Activated CD4-positive, alpha-beta memory T cell treated with anti-CD3 and anti-CD28 coated beads, Interleukin-2, amount 10 ng/mL, durations not matched to agents 7 days and 5 days (primary cell): ENCODE results near the gene GTF3C5. TPM values are rescaled to one million over a fixed set of nuclear protein-coding genes. Genes with fewer than 3 reads are reported as not detected.
"Not testable (repeated sequence)": the region's sequence is repeated elsewhere in the genome, so short reads cannot be mapped to it uniquely, and the experiment has no call there.

Experiments
- CTCF ChIA-PET: fragments of 350-600 bp; sonication (Branson Sonifier 250); formaldehyde crosslinking; loops from one replicate; lab custom pipeline; 2021; ENCODE audit warnings: antibody characterized with exemption, inconsistent platforms; lab: Charles Lee
- POLR2A ChIA-PET: fragments of 350-600 bp; sonication (Branson Sonifier 250); formaldehyde crosslinking; loops from one replicate; lab custom pipeline; 2021; ENCODE audit warnings: antibody characterized with exemption; lab: Charles Lee
- DNase-seq: peaks from one replicate; pipeline ENCODE4 v3.0.0-alpha.2; 2020
- H3K27ac Mint-ChIP-seq: one replicate; pipeline ENCODE4 v1.8.0; 2021; ENCODE audit warnings: mild to moderate bottlenecking, mixed read lengths
- H3K27me3 Mint-ChIP-seq: one replicate; pipeline ENCODE4 v1.8.0; 2021; ENCODE audit warnings: mixed read lengths
- H3K36me3 Mint-ChIP-seq: one replicate; pipeline ENCODE4 v1.8.0; 2021; ENCODE audit warnings: low read depth, mixed read lengths
- H3K4me1 Mint-ChIP-seq: one replicate; pipeline ENCODE4 v1.8.0; 2021; ENCODE audit warnings: mixed read lengths
- H3K4me3 Mint-ChIP-seq: one replicate; pipeline ENCODE4 v1.8.0; 2021; ENCODE audit warnings: mild to moderate bottlenecking, mixed read lengths
- H3K9me3 Mint-ChIP-seq: one replicate; pipeline ENCODE4 v1.8.0; 2021; ENCODE audit warnings: mixed read lengths
- total RNA-seq, 2 experiments: library from RNA; stranded (reverse); gene quantifications; one replicate each; pipeline ENCODE4 v1.2.3, GENCODE V29; 2021

Gene GTF3C5
- total RNA-seq, 2 experiments from 2014 or later = 66.8 to 67.3 TPM

DNA sequence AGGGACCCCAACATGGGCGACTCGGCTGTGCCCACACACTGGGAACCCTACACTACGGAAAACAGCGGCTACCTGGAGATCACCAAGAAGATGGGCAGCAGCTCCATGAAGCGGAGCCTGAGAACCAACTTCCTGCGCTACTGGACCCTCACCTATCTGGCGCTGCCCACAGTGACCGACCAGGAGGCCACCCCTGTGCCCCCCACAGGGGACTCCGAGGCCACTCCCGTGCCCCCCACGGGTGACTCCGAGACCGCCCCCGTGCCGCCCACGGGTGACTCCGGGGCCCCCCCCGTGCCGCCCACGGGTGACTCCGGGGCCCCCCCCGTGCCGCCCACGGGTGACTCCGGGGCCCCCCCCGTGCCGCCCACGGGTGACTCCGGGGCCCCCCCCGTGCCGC, 40.2 kb downstream of the GTF3C5 start:
- H3K27me3 Mint-ChIP-seq, H3K9me3 Mint-ChIP-seq, H3K27ac Mint-ChIP-seq, H3K4me3 Mint-ChIP-seq, POLR2A ChIA-PET, DNase-seq, CTCF ChIA-PET, H3K4me1 Mint-ChIP-seq, H3K36me3 Mint-ChIP-seq: not testable (repeated sequence)

DNA sequence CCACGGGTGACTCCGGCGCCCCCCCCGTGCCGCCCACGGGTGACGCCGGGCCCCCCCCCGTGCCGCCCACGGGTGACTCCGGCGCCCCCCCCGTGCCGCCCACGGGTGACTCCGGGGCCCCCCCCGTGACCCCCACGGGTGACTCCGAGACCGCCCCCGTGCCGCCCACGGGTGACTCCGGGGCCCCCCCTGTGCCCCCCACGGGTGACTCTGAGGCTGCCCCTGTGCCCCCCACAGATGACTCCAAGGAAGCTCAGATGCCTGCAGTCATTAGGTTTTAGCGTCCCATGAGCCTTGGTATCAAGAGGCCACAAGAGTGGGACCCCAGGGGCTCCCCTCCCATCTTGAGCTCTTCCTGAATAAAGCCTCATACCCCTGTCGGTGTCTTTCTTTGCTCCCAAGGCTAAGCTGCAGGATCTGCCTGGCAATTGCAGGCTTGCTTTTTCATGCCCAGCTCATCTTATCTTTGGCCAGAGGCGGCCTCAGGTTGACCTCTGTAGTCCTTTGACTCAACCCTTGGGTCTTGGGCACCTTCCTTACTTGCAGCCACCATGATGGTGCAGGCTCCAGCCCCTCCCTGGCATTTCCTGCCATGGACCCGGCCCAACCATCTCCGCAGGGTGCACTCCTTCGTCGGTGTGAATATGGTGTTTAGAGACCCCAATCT, 40.8 kb downstream of the GTF3C5 start:
- Mint-ChIP-seq H3K4me1 (no peaks in the 10 kb centered on the region), H3K4me3 (no peak overlapping the region), H3K36me3 (no peaks in the 10 kb centered on the region), H3K27me3 (peaks cover 5% of the 10 kb centered on the region), H3K27ac (no peak overlapping the region), H3K9me3 (no peaks in the 10 kb centered on the region)
- POLR2A ChIA-PET = no interaction called here
- no peak for DNase-seq
- CTCF ChIA-PET = no interaction called here

DNA sequence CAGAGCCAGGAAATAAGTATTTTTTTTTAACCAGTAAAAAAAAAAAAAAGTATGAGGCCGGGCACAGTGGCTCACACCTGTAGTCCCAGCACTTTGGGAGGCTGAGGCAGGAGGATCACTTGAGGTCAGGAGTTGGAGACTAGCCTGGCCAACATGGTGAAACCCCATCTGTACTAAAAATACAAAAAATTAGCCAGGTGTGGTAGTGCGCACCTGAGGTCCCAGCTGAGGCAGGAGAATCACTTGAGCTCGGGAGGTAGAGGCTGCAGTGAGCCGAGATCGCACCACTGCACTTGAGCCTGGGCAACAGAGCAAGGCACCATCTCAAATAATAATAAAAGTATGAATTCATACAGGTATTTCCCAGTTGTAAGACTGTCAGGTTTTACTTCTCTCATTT, 41.4 kb downstream of the GTF3C5 start:
- CTCF ChIA-PET, DNase-seq, POLR2A ChIA-PET, H3K9me3 Mint-ChIP-seq, H3K36me3 Mint-ChIP-seq, H3K4me1 Mint-ChIP-seq, H3K27me3 Mint-ChIP-seq, H3K4me3 Mint-ChIP-seq, H3K27ac Mint-ChIP-seq: not testable (repeated sequence)

DNA sequence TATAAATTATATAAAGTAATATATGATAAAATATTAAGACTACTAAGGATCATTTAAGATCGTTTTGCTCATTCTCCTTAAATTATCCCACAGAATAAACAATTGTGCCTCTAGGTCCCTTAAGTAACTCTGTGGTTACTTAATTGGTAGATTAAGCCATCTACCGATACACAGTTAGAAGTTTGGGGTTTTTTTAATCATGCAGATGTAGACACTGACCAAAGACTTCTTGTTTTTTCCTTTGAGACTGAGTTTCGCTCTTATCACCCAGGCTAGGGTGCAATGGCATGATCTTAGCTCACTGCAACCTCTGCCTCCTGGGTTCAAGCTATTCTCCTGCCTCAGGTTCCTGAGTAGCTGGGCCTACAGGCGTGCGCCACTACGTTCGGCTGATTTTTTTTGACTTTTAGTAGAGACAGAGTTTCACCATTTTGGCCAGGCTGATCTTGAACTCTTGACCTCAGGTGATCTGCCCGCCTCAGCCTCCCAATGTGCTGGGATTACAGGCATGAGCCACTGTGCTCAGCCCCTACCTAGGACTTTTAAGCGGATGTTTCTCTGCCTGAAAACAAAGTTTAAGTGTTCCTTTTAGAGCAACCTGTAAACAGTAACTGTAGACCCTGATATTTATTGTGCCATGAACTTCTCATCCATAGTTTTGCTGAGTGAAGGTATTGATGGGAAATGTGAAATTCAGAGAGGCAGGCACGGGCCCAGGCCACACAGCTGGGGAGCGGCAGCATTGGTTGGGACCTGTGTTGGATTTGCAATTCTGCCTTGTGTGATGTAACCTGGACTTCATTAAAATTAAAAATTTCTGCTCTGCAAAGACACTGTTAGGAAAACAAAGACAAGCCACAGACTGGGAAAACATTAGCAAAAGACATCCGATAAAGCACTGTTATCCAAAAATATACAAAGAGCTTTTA, 42.6 kb downstream of the GTF3C5 start:
- DNase-seq = no peak
- Mint-ChIP-seq H3K4me3 (no peak overlapping the region), H3K36me3 (no peaks in the 10 kb centered on the region), H3K27me3 (peaks cover 7% of the 10 kb centered on the region), H3K4me1 (no peaks in the 10 kb centered on the region), H3K27ac (no peak overlapping the region), H3K9me3 (no peaks in the 10 kb centered on the region)
- CTCF ChIA-PET = no interaction called here
- POLR2A ChIA-PET = interaction anchor here (1.6 kb wide), 1 partner anchor 43 kb away, joined by 4 read pairs; no protein-coding TSS in a partner anchor

DNA sequence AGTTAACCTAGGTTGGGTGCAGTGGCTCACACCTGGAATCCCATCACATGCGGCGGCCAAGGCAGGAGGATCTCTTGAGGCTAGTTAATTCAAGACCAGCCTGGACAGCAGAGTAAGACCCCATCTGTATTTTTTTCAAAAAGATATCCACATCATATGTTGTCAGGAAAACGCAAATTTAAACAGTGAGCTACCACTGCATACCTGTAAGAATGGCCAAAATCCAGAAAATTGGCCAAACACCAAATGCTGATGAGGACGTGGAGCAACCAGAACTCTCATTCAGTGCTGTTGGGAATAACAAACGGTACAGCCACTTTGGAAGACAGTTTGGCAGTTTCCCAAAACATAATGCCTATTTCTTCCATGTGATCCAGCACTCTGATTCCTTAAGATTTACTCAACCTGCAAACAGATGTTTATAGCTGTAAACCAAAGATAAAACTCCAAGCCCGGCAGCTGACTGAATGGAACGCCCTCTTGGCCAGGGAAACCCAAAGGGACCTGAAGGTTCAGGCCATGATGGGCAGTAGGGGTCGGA, 43.4 kb downstream of the GTF3C5 start:
- CTCF ChIA-PET = interaction anchor here (0.5 to 1.1 kb wide), 2 partner anchors 51 to 127 kb away, joined by 5 to 7 read pairs; no protein-coding TSS in a partner anchor
- Mint-ChIP-seq H3K4me3 (no peak overlapping the region), H3K27me3 (peaks cover 11% of the 10 kb centered on the region), H3K4me1 (no peaks in the 10 kb centered on the region), H3K27ac (no peak overlapping the region), H3K36me3 (no peaks in the 10 kb centered on the region), H3K9me3 (no peaks in the 10 kb centered on the region)
- DNase-seq = no peak
- POLR2A ChIA-PET = interaction anchor here (1.6 kb wide), 1 partner anchor 44 kb away, joined by 4 read pairs; no protein-coding TSS in a partner anchor

DNA sequence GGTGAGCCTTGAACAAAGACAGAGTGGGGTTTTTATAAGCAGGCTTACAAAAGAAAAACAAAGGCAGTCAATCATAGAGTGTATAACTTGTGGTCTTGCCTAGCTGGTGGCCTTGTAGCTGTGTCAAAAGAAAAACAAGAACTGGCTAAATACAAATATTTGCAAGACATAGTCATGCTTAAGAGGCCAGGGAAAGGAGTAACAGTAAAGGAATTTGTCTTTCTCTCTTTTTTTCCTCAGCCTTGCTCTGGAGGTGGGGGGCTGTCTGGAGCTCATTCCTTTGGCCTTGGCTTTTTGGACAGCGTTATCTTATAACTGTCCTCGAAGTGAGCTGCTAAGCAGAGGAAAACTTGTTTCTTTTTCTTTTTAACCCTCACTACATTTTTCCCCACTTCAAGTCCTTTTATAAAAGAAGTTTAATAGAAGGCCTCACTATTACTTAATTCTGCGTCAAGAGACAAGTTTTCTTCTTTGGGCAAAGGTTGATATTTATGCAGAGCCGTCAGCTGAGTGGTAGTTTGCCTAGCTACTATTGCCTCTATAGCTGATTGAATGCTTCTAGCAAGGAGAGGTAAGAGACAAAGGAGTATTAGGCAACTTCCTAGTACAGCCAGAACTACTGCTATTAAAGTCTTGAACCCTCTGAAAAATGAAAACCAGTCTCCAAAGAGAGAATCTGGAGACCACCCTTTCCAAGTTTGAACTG, 45.3 kb downstream of the GTF3C5 start:
- ChIA-PET POLR2A (interaction anchor here (1.6 kb wide), 1 partner anchor 45 kb away, joined by 6 read pairs; the partner anchor contains the start of gene GTF3C5), CTCF (interaction anchor here (1.4 to 1.5 kb wide), 2 partner anchors 16 to 68 kb away, joined by 3 to 8 read pairs; no protein-coding TSS in a partner anchor)

DNA sequence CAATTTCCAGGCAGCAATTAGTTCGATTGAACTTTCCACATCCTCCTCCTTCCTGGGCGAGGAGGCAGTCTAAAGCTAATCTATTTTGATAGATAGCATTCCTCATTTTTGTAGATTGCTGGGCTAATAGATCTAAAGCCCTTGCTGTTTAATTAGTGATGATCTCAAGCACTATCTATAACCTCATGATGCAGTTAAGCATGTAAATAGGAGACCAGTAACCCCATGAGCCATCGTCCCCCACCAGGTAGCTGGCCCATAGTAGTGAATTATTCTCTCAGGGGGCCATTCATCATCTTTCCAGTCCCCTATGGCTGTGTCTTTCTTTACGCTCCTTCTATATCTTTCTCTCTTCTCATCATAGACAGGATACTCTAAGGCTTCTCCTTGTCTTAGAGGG, 45.9 kb downstream of the GTF3C5 start:
- H3K4me3 Mint-ChIP-seq = no peak overlapping the region
- peaks cover 20% of the 10 kb centered on the region for H3K27me3 Mint-ChIP-seq
- no peaks in the 10 kb centered on the region for H3K36me3 Mint-ChIP-seq
- no peaks in the 10 kb centered on the region for H3K9me3 Mint-ChIP-seq
- POLR2A ChIA-PET = interaction anchor here (1.6 kb wide), 1 partner anchor 46 kb away, joined by 6 read pairs; the partner anchor contains the start of gene GTF3C5
- no peak for DNase-seq
- CTCF ChIA-PET = interaction anchor here (0.7 to 1.5 kb wide), 3 partner anchors 17 to 97 kb away, joined by 3 to 8 read pairs (median 3); no protein-coding TSS in a partner anchor
- H3K4me1 Mint-ChIP-seq = no peaks in the 10 kb centered on the region
- no peak overlapping the region for H3K27ac Mint-ChIP-seq

More for the DNA sequence above, 45.3 kb downstream of the GTF3C5 start:
- H3K36me3 Mint-ChIP-seq = no peaks in the 10 kb centered on the region
- no peaks in the 10 kb centered on the region for H3K4me1 Mint-ChIP-seq
- H3K4me3 Mint-ChIP-seq = no peak overlapping the region
- peaks cover 20% of the 10 kb centered on the region for H3K27me3 Mint-ChIP-seq
- no peak overlapping the region for H3K27ac Mint-ChIP-seq
- no peaks in the 10 kb centered on the region for H3K9me3 Mint-ChIP-seq
- DNase-seq = no peak

DNA sequence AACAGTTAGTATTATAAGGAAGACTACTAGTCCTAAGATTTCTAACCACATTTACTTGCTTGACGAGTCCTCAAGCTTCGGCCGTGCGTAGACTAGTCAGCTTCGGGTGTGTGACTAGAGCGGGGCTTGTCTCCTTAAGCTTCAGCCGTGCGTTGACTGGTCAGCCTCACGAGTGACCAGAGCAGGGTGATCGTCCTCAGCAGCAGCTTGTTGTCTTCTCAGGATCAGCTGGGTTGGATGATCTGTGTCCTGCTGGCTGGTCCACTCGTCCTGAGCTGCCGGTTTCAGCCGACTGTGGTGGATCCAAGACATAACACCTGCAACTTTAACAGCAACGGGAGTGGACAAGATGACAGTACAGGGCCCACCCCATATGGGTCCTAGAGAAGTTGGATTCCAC, 47.7 kb downstream of the GTF3C5 start:
- H3K9me3 Mint-ChIP-seq = no peaks in the 10 kb centered on the region
- DNase-seq = no peak
- H3K27me3 Mint-ChIP-seq = peaks cover 20% of the 10 kb centered on the region
- H3K36me3 Mint-ChIP-seq = no peaks in the 10 kb centered on the region
- no peak overlapping the region for H3K27ac Mint-ChIP-seq
- no peak overlapping the region for H3K4me3 Mint-ChIP-seq
- ChIA-PET CTCF (interaction anchor here (1.3 kb wide), 1 partner anchor 66 kb away, joined by 4 read pairs; no protein-coding TSS in a partner anchor), POLR2A (no interaction called here)
- no peaks in the 10 kb centered on the region for H3K4me1 Mint-ChIP-seq

DNA sequence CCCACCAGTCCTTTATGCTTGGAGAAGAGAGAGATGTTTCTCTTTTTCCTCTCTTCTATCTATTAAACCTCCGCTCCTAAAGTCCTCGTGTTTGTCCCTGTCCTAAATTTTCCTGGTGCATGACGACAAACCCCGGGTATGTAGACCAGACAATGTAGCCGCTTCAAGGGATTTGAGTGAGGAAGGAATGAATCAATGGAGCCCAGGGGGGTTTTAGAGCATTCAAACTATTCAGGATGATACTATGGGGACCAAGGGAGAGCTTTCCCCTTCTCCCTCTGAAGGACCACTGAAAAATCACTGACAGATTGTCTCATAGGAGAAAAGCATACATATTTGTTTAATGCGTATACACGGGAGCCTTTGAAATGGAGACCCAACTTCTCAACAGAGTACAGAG, 49.4 kb downstream of the GTF3C5 start:
- ChIA-PET CTCF (interaction anchor here (0.6 to 1.0 kb wide), 3 partner anchors 49 to 1229 kb away, joined by 3 to 4 read pairs (median 3); partner anchors contain the start of gene GTF3C5), POLR2A (no interaction called here)
- no peaks in the 10 kb centered on the region for H3K36me3 Mint-ChIP-seq
- no peaks in the 10 kb centered on the region for H3K9me3 Mint-ChIP-seq
- no peak for DNase-seq
- no peaks in the 10 kb centered on the region for H3K4me1 Mint-ChIP-seq
- H3K4me3 Mint-ChIP-seq = no peak overlapping the region
- no peak overlapping the region for H3K27ac Mint-ChIP-seq
- peaks cover 15% of the 10 kb centered on the region for H3K27me3 Mint-ChIP-seq

DNA sequence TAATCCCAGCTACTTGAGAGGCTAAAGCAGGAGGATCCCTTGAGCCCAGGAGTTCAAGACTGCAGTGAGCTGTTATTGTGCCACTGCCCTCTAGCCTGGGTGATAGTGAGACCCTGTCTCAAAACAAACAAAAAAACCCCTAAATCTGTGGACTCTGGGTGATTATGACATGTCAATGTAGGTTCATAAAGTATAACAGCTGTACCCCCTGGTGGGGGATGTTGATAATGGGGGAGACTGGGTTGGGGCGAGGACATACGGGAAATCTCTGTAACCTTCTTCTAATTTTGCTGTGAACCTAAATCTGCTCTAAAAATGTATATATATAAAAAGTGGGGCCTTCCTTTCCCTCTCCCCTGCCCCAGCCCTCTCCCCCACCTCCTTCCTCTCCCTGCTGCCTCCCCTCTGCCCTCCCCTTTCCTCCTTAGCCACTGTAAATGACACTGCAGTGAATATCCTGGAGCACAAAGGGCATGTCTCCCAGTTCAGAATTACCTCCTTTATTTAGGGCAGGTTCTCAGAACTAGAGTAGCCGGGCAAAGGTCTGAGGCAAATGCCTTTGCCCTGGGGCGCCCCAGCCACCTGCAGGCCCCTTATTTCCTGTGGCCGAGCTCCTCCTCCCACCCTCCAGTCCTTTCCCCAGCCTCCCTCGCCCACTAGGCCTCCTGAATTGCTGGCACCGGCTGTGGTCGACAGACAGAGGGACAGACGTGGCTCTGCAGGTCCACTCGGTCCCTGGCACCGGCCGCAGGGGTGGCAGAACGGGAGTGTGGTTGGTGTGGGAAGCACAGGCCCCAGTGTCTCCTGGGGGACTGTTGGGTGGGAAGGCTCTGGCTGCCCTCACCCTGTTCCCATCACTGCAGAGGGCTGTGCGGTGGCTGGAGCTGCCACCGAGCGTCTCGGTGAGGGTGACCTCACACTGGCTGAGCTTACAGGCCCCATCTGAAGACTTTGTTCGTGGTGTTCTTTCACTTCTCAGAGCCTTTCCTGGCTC, 50.3 kb downstream of the GTF3C5 start:
- H3K27ac Mint-ChIP-seq, H3K36me3 Mint-ChIP-seq, DNase-seq, H3K4me3 Mint-ChIP-seq, H3K9me3 Mint-ChIP-seq, H3K4me1 Mint-ChIP-seq, POLR2A ChIA-PET: not testable (repeated sequence)
- CTCF ChIA-PET = interaction anchor here (0.7 to 0.8 kb wide), 2 partner anchors 50 to 63 kb away, joined by 3 to 4 read pairs; partner anchors contain the start of gene GTF3C5
- peaks cover 15% of the 10 kb centered on the region for H3K27me3 Mint-ChIP-seq

DNA sequence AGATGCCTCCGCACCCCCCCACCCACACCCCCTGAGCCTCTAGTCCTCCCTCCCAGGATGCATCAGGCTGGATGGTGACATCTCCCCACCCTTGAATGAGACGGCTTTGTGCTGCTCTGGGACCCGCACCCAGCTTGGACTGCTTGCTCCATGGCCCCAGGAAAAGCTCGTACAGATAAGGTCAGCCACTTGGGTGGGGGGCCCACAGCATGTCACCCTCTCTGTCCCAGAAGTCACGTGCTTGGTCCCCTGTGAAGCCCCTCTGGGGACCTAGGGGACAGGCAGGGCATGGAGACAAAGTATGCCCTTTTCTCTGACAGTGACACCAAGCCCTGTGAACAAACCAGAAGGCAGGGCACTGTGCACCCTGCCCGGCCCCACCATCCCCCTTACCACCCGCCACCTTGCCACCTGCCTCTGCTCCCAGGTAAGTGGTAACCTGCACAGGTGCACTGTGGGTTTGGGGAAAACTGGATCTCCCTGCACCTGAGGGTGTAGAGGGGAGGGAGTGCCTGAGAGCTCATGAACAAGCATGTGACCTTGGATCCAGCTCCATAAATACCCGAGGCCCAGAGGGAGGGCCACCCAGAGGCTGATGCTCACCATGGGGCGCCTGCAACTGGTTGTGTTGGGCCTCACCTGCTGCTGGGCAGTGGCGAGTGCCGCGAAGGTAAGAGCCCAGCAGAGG, 51.3 kb downstream of the GTF3C5 start:
- H3K4me3 Mint-ChIP-seq, CTCF ChIA-PET, POLR2A ChIA-PET, H3K9me3 Mint-ChIP-seq, H3K4me1 Mint-ChIP-seq, DNase-seq, H3K36me3 Mint-ChIP-seq, H3K27ac Mint-ChIP-seq: not testable (repeated sequence)
- H3K27me3 Mint-ChIP-seq = peaks cover 13% of the 10 kb centered on the region
